IMR-90 (cell line): ENCODE results near the gene SRSF7. TPM values are rescaled to one million over a fixed set of nuclear protein-coding genes. Genes with fewer than 3 reads are reported as not detected.

Experiments
- ATAC-seq: fragments of 200-7000 bp; cut with Tn5 transposase; 2 replicates; pipeline ENCODE4 v1.9.1; 2020; ENCODE audit warnings: low read depth, mild to moderate bottlenecking, moderate library complexity
- BruUV-seq: library from RNA; stranded (reverse); fragments of 400-500 nt; replicated peaks from 2 replicates; lab custom pipeline; 2021; lab: Mats Ljungman, UMichigan
- CTCF ChIA-PET: fragments of 300-600 bp; formaldehyde crosslinking; extraction: SDS; loops from one replicate; lab custom pipeline; 2021; ENCODE audit warnings: antibody characterized with exemption; lab: Yijun Ruan, JAX
- POLR2A ChIA-PET: fragments of 300-600 bp; sonication (Branson Sonifier 250); formaldehyde crosslinking; loops from one replicate; lab custom pipeline; 2022; ENCODE audit warnings: antibody characterized with exemption; ENCODE audit not compliant: unreplicated experiment; lab: Charles Lee
- DNase-seq: peaks from one replicate; pipeline ENCODE4 v3.0.0; 2013
- H2AFZ ChIP-seq: replicated peaks from 2 replicates; pipeline ENCODE3; 2013; ENCODE audit warnings: low read length, mild to moderate bottlenecking; ENCODE audit not compliant: poor library complexity
- H2AK5ac ChIP-seq: 2 replicates; pipeline ENCODE4 v1.6.1; 2013; ENCODE audit warnings: low read depth, low read length, inconsistent platforms
- H2AK9ac ChIP-seq: replicated peaks from 2 replicates; pipeline ENCODE3; 2013; ENCODE audit warnings: mild to moderate bottlenecking, low read depth, low read length, moderate library complexity; ENCODE audit not compliant: poor library complexity
- H2BK120ac ChIP-seq: 2 replicates; pipeline ENCODE4 v1.6.1; 2013; ENCODE audit warnings: low read depth, low read length, inconsistent platforms
- H2BK15ac ChIP-seq: 3 replicates; pipeline ENCODE4 v1.6.1; 2013; ENCODE audit warnings: low read depth, low read length, inconsistent platforms
- H2BK20ac ChIP-seq: 2 replicates; pipeline ENCODE4 v1.6.1; 2013; ENCODE audit warnings: low read depth, mild to moderate bottlenecking, inconsistent platforms, low read length, moderate library complexity
- H2BK5ac ChIP-seq: 2 replicates; pipeline ENCODE4 v1.6.1; 2013; ENCODE audit warnings: mild to moderate bottlenecking, low read depth, low read length, inconsistent platforms; ENCODE audit not compliant: poor library complexity, severe bottlenecking
- H3K14ac ChIP-seq: replicated peaks from 2 replicates; pipeline ENCODE4 v1.6.1; 2013; ENCODE audit warnings: low read depth, low read length, inconsistent platforms
- H3K18ac ChIP-seq: 2 replicates; pipeline ENCODE4 v1.6.1; 2013; ENCODE audit warnings: low read depth, low read length, control low read depth
- H3K23ac ChIP-seq: 2 replicates; pipeline ENCODE4 v1.6.1; 2013; ENCODE audit warnings: low read depth, low read length, inconsistent platforms
- H3K27ac ChIP-seq: 2 replicates; pipeline ENCODE4 v1.5.1; 2013; ENCODE audit warnings: mild to moderate bottlenecking, control low read depth, low read length; ENCODE audit not compliant: insufficient read depth
- H3K27me3 ChIP-seq: 2 replicates; pipeline ENCODE4 v1.6.1; 2013; ENCODE audit warnings: low read length; ENCODE audit not compliant: control insufficient read depth, insufficient read depth
- H3K36me3 ChIP-seq: 2 replicates; pipeline ENCODE4 v1.6.1; 2013; ENCODE audit warnings: low read length, mixed read lengths; ENCODE audit not compliant: control insufficient read depth, insufficient read depth
- H3K4ac ChIP-seq: 2 replicates; pipeline ENCODE4 v1.6.1; 2013; ENCODE audit warnings: low read depth, low read length, inconsistent platforms
- H3K4me1 ChIP-seq: 2 replicates; pipeline ENCODE4 v1.6.1; 2013; ENCODE audit warnings: low read length, mixed read lengths; ENCODE audit not compliant: control insufficient read depth, insufficient read depth
- H3K4me2 ChIP-seq: 2 replicates; pipeline ENCODE4 v1.6.1; 2013; ENCODE audit warnings: low read depth, mild to moderate bottlenecking, control low read depth, low read length, moderate library complexity
- H3K4me3 ChIP-seq: 2 replicates; pipeline ENCODE4 v1.5.1; 2013; ENCODE audit warnings: low read depth, mild to moderate bottlenecking, control low read depth, low read length, moderate library complexity; ENCODE audit not compliant: insufficient read depth
- H3K56ac ChIP-seq: 2 replicates; pipeline ENCODE4 v1.6.1; 2013; ENCODE audit warnings: low read length, inconsistent platforms; ENCODE audit not compliant: insufficient read depth; ENCODE audit errors: extremely low read depth
- H3K79me1 ChIP-seq, 2 experiments: 2 replicates each; pipeline ENCODE4 v1.6.1; 2013; ENCODE audit warnings: low read length in 2 of 2, inconsistent platforms in 1 of 2, low read depth in 1 of 2
- H3K9ac ChIP-seq: 2 replicates; pipeline ENCODE4 v1.6.1; 2013; ENCODE audit warnings: low read depth, low read length, control low read depth
- H3K9me1 ChIP-seq: 2 replicates; pipeline ENCODE4 v1.6.1; 2013; ENCODE audit warnings: low read length, inconsistent platforms; ENCODE audit not compliant: insufficient read depth
- H3K9me3 ChIP-seq: 2 replicates; pipeline ENCODE4 v1.6.1; 2013; ENCODE audit warnings: low read length; ENCODE audit not compliant: control insufficient read depth, insufficient read depth
- H4K20me1 ChIP-seq: 2 replicates; pipeline ENCODE4 v1.6.1; 2013; ENCODE audit warnings: low read length, inconsistent platforms; ENCODE audit not compliant: insufficient read depth
- H4K5ac ChIP-seq: 2 replicates; pipeline ENCODE4 v1.6.1; 2013; ENCODE audit warnings: mild to moderate bottlenecking, low read depth, low read length, control low read depth
- H4K8ac ChIP-seq, 2 experiments: 2 replicates each; pipeline ENCODE4 v1.6.1; 2013; ENCODE audit warnings: low read depth in 2 of 2, low read length in 2 of 2, control low read depth in 1 of 2, inconsistent platforms in 1 of 2
- H4K91ac ChIP-seq: 2 replicates; pipeline ENCODE4 v1.6.1; 2013; ENCODE audit warnings: low read depth, low read length, inconsistent platforms; ENCODE audit not compliant: insufficient read depth
- BHLHE40 ChIP-seq: fragments of 150-350 bp; IDR thresholded peaks from 2 replicates; pipeline ENCODE4 v1.6.1; 2016; ENCODE audit warnings: mild to moderate bottlenecking, low read depth, low read length
- CEBPB ChIP-seq: IDR thresholded peaks from 2 replicates; pipeline ENCODE4 v1.6.1; 2012; ENCODE audit warnings: low read depth, low read length, improper control_type of control experiment
- CTCF ChIP-seq: conservative IDR thresholded peaks from 2 replicates; pipeline ENCODE4 v1.5.1; 2012; ENCODE audit warnings: mild to moderate bottlenecking, low read depth, low read length, improper control_type of control experiment
- FOS ChIP-seq: fragments of 150-350 bp; IDR thresholded peaks from 2 replicates; pipeline ENCODE4 v1.6.1; 2016; ENCODE audit warnings: low read depth, low read length
- MAFK ChIP-seq: IDR thresholded peaks from 2 replicates; pipeline ENCODE4 v1.6.1; 2012; ENCODE audit warnings: low read depth, low read length, improper control_type of control experiment
- MAZ ChIP-seq: IDR thresholded peaks from 2 replicates; pipeline ENCODE4 v1.6.1; 2012; ENCODE audit warnings: low read depth, mild to moderate bottlenecking, low read length, improper control_type of control experiment, moderate library complexity, borderline replicate concordance
- NFE2L2 ChIP-seq: fragments of 150-350 bp; IDR thresholded peaks from 2 replicates; pipeline ENCODE4 v1.6.1; 2016; ENCODE audit warnings: low read depth, mild to moderate bottlenecking, low read length
- POLR2A ChIP-seq: IDR thresholded peaks from 2 replicates; pipeline ENCODE4 v1.6.1; 2012; ENCODE audit warnings: mild to moderate bottlenecking, low read depth, low read length
- RAD21 ChIP-seq: IDR thresholded peaks from 2 replicates; pipeline ENCODE4 v1.6.1; 2012; ENCODE audit warnings: low read length, improper control_type of control experiment
- RCOR1 ChIP-seq: IDR thresholded peaks from 2 replicates; pipeline ENCODE4 v1.6.1; 2012; ENCODE audit warnings: mild to moderate bottlenecking, low read length, improper control_type of control experiment; ENCODE audit not compliant: insufficient replicate concordance
- RFX5 ChIP-seq: IDR thresholded peaks from 2 replicates; pipeline ENCODE4 v1.8.0; 2012; ENCODE audit warnings: low read depth, mild to moderate bottlenecking, low read length, moderate library complexity
- SMC3 ChIP-seq: fragments of 150-350 bp; IDR thresholded peaks from 2 replicates; pipeline ENCODE4 v1.6.1; 2016; ENCODE audit warnings: low read depth, mild to moderate bottlenecking, antibody characterized with exemption, low read length, moderate library complexity
- USF2 ChIP-seq: fragments of 150-350 bp; IDR thresholded peaks from 2 replicates; pipeline ENCODE4 v1.6.1; 2017; ENCODE audit warnings: mild to moderate bottlenecking, antibody characterized with exemption, low read length, low read depth
- WGBS, 2 experiments: methylation state at CpG; one replicate each; pipeline versions ENCODE4 v1.1.5 to v1.1.7; 2013; ENCODE audit warnings: missing lambda C conversion rate in 2 of 2; ENCODE audit not compliant: insufficient read length in 1 of 2; ENCODE audit errors: extremely low coverage in 2 of 2; 5-methylcytosine and 5-hydroxymethylcytosine counted together
- dilution Hi-C: fragments of 300-500 bp; cut with HindIII; formaldehyde crosslinking; loops from one replicate; pipeline ENCODE4 v1.14.3; 2018; ENCODE audit warnings: low sequenced_read_pairs; ENCODE audit not compliant: unreplicated experiment
- in situ Hi-C: fragments of 300-500 bp; cut with MboI; formaldehyde crosslinking; loops from 3 replicates; pipeline ENCODE4 v1.14.3; 2019; ENCODE audit warnings: low sequenced_read_pairs, inconsistent platforms, mixed read lengths
- intact Hi-C: fragments of 100-400 bp; cut with micrococcal nuclease; formaldehyde crosslinking; loops from 2 replicates; pipeline ENCODE4 v1.10.0; 2022
- polyA plus RNA-seq, 3 experiments: library from polyadenylated mRNA; depleted of rRNA; stranded (reverse); fragments of >200 nt; gene quantifications; 2 replicates each; pipeline ENCODE4 v1.2.3, GENCODE V29; 2012; ENCODE audit warnings: low replicate concordance in 1 of 3
- total RNA-seq: library from RNA; depleted of rRNA; stranded (reverse); fragments of >200 nt; gene quantifications from 2 replicates; pipeline ENCODE4 v1.2.3, GENCODE V29; 2012
- TF ChIP-seq, protein P1 (sequence below): fragments of 150-350 bp; IDR thresholded peaks from 2 replicates; pipeline ENCODE4 v1.6.1; 2016; ENCODE audit warnings: low read depth, mild to moderate bottlenecking, low read length, moderate library complexity, borderline replicate concordance

The SRSF7 gene
- total and polyA plus RNA-seq, 2 of the 4 experiments (the other 2 are of a cell fraction), result 148 to 191 TPM

GRCh38 chr2:38797250-38797676 lies 46.1 kb upstream of the SRSF7 start:
- in situ Hi-C loops, result no loop called here
- Histone ChIP-seq H3K56ac (no peak overlapping the region), H3K9me3 (no peaks in the 10 kb centered on the region), H2AK5ac (no peak overlapping the region), H4K5ac (no peak overlapping the region), H3K9ac (no peak overlapping the region), H3K4me3 (no peak overlapping the region), H4K8ac (no peak overlapping the region), H3K27me3 (no peaks in the 10 kb centered on the region), H2BK15ac (no peak overlapping the region), H3K27ac (no peak overlapping the region), H2BK20ac (no peak overlapping the region), H3K23ac (no peak overlapping the region), H3K18ac (no peak overlapping the region), H4K20me1 (no peaks in the 10 kb centered on the region), H3K4ac (no peak overlapping the region), H4K91ac (no peak overlapping the region), H2AK9ac (no peak overlapping the region), H3K36me3 (peaks cover 9% of the 10 kb centered on the region), H3K4me2 (no peak overlapping the region), H3K4me1 (no peaks in the 10 kb centered on the region), H2BK120ac (no peak overlapping the region), H3K79me1 (no peaks in the 10 kb centered on the region), H3K14ac (no peak overlapping the region), H3K9me1 (0 out of 2 replicates have a peak, but pooled peaks cover 4% of the 10 kb centered on the region), H2BK5ac (no peak overlapping the region), H2AFZ (no peak overlapping the region)
- dilution Hi-C loops, result no loop called here
- WGBS, 2 experiments, result no CpG with 5 or more reads among the region's 10 CpGs
- intact Hi-C loops, result no loop called here
- POLR2A ChIA-PET, result no interaction called here
- CTCF ChIA-PET, result no interaction called here
- DNase-seq (peak; percentile 31), ATAC-seq (peak; percentile 64)
- TF ChIP-seq USF2 (no peak), BHLHE40 (no peak), RAD21 (no peak), POLR2A (no peak), RFX5 (no peak), RCOR1 (no peak), SMC3 (no peak), MAZ (no peak), MAFK (no peak), FOS (no peak), NFE2L2 (no peak), CEBPB (no peak), CTCF (no peak)
- TF ChIP-seq, protein P1, sequence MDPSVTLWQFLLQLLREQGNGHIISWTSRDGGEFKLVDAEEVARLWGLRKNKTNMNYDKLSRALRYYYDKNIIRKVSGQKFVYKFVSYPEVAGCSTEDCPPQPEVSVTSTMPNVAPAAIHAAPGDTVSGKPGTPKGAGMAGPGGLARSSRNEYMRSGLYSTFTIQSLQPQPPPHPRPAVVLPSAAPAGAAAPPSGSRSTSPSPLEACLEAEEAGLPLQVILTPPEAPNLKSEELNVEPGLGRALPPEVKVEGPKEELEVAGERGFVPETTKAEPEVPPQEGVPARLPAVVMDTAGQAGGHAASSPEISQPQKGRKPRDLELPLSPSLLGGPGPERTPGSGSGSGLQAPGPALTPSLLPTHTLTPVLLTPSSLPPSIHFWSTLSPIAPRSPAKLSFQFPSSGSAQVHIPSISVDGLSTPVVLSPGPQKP, result no peak
- no TSS peak for BruUV-seq
